NCI-H2227 (cell line): Measurements from ENCODE around the gene NUP155.
A peak's percentile ranks its signal among the peaks of the same experiment; 100 is the strongest.
"Not testable (repeated sequence)": the region's sequence is repeated elsewhere in the genome, so short reads cannot be mapped to it uniquely, and the experiment has no call there.

Source experiments
- DNase-seq: peaks from one replicate; lab custom pipeline; 2025; ENCODE audit not compliant: unreplicated experiment; lab: John Stamatoyannopoulos, UW

NUP155 gene

GRCh38 chr5:37283214-37283820, 87.6 kb downstream of the NUP155 start:
- DNase-seq: no peak

GRCh38 chr5:37275511-37275910, 95.4 kb downstream of the NUP155 start:
- no peak for DNase-seq

GRCh38 chr5:37272511-37272910, 98.4 kb downstream of the NUP155 start:
- DNase-seq: no peak

- not testable (repeated sequence) for DNase-seq
Measured at GRCh38 chr5:37268100-37268499, 102.8 kb downstream of the NUP155 start.

- no peak for DNase-seq
Measured at GRCh38 chr5:37255774-37256358, 115.0 kb downstream of the NUP155 start.

- no peak for DNase-seq
Measured at GRCh38 chr5:37254581-37254980, 116.3 kb downstream of the NUP155 start.

GRCh38 chr5:37251665-37252064, 119.2 kb downstream of the NUP155 start:
- DNase-seq: no peak

GRCh38 chr5:37249815-37250164, 121.1 kb downstream of the NUP155 start:
- DNase-seq: no peak

- DNase-seq: peak; percentile 95
Measured at GRCh38 chr5:37248970-37249814, 121.7 kb downstream of the NUP155 start, which contains the start of gene CPLANE1. TSS of gene CPLANE1 (minus strand) at chr5:37249376. CDS start at chr5:37247698, 1,678 bp downstream.

GRCh38 chr5:37248421-37248969, 122.4 kb downstream of the NUP155 start:
- peak; percentile 54 for DNase-seq

- no peak for DNase-seq
Measured at GRCh38 chr5:37247496-37247895, 123.4 kb downstream of the NUP155 start.

GRCh38 chr5:37247036-37247435, 123.9 kb downstream of the NUP155 start:
- DNase-seq: no peak
